Measurements from ENCODE around the gene TMEM139.

The TMEM139 gene

DNA sequence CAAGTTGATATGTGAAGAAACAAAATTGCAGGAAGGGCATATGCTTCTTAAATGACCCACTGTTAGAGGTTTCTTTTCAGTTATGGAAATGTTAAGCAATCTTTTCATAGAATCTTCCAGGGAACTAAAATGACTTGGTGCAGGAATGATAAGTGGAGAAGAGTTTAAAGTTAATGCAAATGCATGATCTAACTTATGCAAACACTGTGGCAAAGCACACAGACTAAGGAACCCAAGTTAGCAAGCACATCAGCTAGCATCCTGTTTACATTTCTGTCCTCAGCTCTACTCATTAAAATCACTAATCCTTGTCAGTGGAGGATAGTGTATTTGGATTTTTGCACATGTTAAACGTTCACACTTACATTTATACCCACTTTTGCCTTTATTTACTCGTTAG is 40.5 kb downstream of the TMEM139 start:
- no peak for DNase-seq (ENCODE audit: low spot score)

DNA sequence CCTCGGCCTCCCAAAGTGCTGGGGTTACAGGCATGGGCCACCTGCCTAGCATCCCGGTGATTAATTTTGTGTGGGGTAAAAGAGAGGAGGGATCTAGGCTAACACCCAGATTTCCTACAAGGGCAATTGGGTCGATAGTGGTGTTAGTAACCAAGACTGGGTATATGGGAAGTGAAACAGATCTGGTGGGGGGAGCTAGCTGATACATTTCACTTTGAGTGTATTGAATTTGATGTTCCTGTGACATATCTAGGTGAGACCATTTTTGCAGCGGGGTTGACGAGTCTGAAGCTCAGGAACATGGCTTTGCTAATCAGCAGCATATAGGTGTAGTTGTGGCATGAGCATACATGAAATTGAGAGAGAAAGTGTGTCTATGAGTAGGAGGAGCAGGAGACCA is 43.1 kb downstream of the TMEM139 start:
- no peak for DNase-seq (ENCODE audit: low spot score)

DNA sequence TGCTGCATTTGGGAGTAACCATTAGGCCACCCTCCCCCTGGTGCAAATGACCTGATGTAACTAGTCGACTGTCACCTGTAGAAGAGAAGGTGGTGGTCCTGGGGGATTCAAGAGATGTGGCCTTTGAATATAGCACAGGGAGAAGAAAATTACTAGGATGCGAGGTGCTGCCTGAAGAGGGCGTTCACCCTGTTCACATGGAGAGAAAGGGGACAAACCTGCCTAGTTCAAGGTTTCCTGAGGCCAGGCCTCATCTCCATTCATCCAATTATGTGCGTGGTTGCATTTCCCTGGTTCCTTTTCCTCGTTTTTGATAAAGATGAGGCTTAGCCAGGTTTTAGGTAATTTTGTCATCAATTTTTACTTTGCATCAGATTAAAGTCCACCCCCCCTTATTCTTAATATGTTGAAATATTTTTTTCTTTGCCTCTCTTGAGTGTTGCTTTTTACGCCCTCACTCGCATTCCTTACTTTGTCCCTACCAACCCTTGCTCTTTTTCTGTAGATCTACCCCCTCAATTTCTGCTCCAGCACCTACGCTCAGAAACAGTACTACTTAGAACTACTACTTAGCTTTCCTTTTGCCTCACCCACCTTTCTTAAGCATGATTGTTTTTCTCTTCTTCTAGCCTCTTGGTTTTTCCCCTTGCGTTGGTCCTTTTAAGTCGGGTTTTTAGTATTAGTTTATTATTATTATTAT is 44.9 kb downstream of the TMEM139 start:
- DNase-seq (ENCODE audit: low spot score) = no peak

DNA sequence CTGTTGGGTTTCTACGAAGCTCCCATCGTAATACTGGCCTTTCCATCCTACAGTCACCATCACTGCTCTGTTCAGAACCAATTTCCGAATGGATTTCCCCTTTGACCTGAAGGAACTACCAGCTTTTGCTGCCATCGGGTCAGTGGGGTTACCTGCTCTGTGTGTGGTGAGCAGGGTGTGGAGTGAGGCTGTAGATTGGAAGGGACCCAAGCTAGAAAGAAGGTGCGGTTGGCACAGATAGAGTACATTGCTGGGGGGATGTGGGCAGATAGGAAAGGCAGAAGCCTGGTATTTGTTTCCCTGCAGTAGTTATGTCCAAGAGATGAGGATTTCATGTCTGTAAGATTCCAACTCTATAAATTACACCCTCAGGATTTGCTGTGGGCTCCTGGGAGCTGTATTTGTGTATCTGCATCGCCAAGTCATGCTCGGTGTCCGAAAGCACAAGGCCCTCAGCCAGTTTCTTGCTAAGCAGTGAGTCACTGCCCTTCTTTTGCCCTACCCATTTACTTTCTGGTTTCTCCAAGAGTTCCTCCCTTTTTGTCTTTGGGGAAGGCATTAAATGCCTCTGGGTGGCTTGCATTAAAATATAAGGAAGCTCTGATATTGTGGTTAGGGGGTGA is 46.5 kb downstream of the TMEM139 start:
- no peak for DNase-seq (ENCODE audit: low spot score)

DNA sequence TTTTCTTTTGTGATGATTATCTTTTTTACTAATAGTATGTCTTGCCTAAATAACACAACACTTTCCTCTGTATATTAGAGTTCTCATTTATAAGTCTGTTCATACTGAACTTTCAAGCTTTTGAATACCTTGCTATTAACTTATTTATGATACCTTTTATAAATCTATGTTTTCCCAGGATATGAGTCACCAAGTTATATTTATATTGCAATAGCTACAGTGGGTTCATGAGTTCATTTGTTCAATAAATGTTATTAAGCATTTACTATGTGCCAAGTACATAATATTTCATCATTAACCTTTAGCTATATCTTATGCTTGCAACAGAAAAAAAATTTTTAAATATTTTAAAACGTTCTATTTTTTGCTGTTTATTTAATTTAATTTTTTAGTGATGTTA is 49.5 kb downstream of the TMEM139 start:
- no peak for DNase-seq (ENCODE audit: low spot score)

DNA sequence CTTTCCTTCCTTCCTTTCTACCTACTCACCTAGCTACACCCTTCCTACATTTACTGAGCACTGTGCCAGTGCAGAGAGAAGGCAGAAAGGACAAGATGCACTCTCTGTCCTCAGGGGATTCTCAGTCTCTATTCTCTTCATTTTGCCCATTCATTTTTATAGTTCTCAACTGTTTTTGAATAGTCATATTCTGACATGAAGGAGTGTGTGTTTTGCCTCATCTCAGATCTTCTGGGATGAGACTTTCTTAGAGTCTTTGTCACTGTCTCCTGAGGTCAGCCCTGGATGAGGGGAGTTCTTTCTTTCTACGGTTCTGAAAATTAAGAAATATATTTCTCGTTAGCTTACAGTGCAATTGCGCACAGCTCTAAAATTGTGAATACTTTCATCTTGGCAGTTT is 52.5 kb downstream of the TMEM139 start:
- no peak for DNase-seq (ENCODE audit: low spot score)
